Tibial nerve (tissue), 4 donors: ENCODE measurements around the gene DEUP1. TPM values are rescaled to one million over a fixed set of nuclear protein-coding genes. Genes with fewer than 3 reads are reported as not detected.
A peak's percentile ranks its signal among the peaks of the same experiment; 100 is the strongest.

Source experiments
- DNase-seq, 2 donors: peaks; one replicate each; pipeline ENCODE4 v3.0.0-alpha.2; 2019; ENCODE audit warnings: low spot score in 2 of 2
- H3K27ac ChIP-seq, 4 donors: fragments of 200-600 bp; sonication (generic) in 3 of 4; one replicate each; pipeline ENCODE4 v1.5.1; 2017 to 2019; ENCODE audit warnings: mild to moderate bottlenecking in 1 of 4
- H3K27me3 ChIP-seq, 2 donors: fragments of 200-600 bp; sonication (generic) in 1 of 2; one replicate each; pipeline versions ENCODE4 v1.5.1 to v1.6.0; 2017 to 2019
- H3K36me3 ChIP-seq, 3 donors: fragments of 200-600 bp; sonication (generic); one replicate each; pipeline ENCODE4 v1.5.1; 2018 to 2019
- H3K4me1 ChIP-seq, 4 donors: fragments of 200-600 bp; sonication (generic) in 3 of 4; one replicate each; pipeline ENCODE4 v1.5.1; 2017 to 2019
- H3K4me3 ChIP-seq, 4 donors: fragments of 200-600 bp; sonication (generic) in 3 of 4; one replicate each; pipeline ENCODE4 v1.5.1; 2017 to 2019; ENCODE audit warnings: mild to moderate bottlenecking in 1 of 4, moderate library complexity in 1 of 4
- H3K9me3 ChIP-seq, 4 donors: fragments of 200-600 bp; sonication (generic) in 3 of 4; one replicate each; pipeline ENCODE4 v1.5.1; 2017 to 2019
- EP300 ChIP-seq, 2 donors: sonication (generic); formaldehyde crosslinking; IDR thresholded peaks; one replicate each; pipeline ENCODE4 v1.6.1; 2017; ENCODE audit warnings: antibody characterized with exemption in 2 of 2, mild to moderate bottlenecking in 1 of 2
- POLR2A ChIP-seq, 2 donors: fragments of 450-650 bp; IDR thresholded peaks; one replicate each; pipeline ENCODE4 v1.6.1; 2017; ENCODE audit warnings: antibody characterized with exemption in 2 of 2, mild to moderate bottlenecking in 2 of 2, moderate library complexity in 2 of 2
- WGBS, 2 donors: methylation state at CpG; one replicate each; pipeline ENCODE4 v1.1.5; 2018; 5-methylcytosine and 5-hydroxymethylcytosine counted together
- total RNA-seq, 4 donors: library from RNA; depleted of rRNA; stranded (reverse); fragments of >200 nt; gene quantifications; one replicate each; pipeline ENCODE4 v1.1.0, GENCODE V29; 2016
- TF ChIP-seq, protein P1 (sequence below), 5 experiments: fragments of 200-600 bp in 3 of 5; fragments of 450-650 bp in 2 of 5; sonication (generic) in 3 of 5; IDR thresholded peaks; one replicate each; pipeline ENCODE4 v1.5.1; 2016 to 2019; ENCODE audit warnings: antibody characterized with exemption in 5 of 5, mild to moderate bottlenecking in 3 of 5, moderate library complexity in 2 of 5

DEUP1 gene
- total RNA-seq, 4 donors from 2014 or later = 0.84 TPM; not detected in 3

DNA sequence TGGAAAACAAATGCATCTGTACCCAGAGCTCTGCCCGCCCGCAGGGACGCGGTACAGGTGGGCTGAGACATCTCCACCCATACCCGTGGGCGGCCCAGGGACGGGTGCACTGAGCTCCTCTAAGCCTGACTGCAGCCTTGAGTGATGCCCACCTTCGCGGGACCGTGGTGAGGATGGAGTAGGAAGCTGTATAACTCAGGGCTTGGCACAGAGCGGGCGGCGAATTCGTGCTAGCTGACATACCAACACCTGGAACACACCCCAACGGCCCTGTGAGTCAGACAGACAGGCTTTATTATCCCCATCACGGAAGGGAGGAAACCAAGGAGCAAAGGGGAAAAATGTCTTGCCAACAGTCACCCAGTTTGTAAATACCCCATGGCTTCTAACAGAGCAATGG, 150.7 kb downstream of the DEUP1 start:
- Histone ChIP-seq H3K27me3 (no peaks in the 10 kb centered on the region), H3K9me3 (no peaks in the 10 kb centered on the region), H3K4me3 (no peak overlapping the region), H3K4me1 (peaks cover 0 to 15% (median 0%) of the 10 kb centered on the region in 4 donors), H3K36me3 (peaks cover 0 to 8% (median 0%) of the 10 kb centered on the region in 3 donors), H3K27ac (peak overlapping the region in 2 of 4 donors; percentile 66 to 69)
- 84 to 92% methylated on average over 16 of the region's 16 CpGs for WGBS, 2 donors
- DNase-seq = no peak
- TF ChIP-seq, protein P1, sequence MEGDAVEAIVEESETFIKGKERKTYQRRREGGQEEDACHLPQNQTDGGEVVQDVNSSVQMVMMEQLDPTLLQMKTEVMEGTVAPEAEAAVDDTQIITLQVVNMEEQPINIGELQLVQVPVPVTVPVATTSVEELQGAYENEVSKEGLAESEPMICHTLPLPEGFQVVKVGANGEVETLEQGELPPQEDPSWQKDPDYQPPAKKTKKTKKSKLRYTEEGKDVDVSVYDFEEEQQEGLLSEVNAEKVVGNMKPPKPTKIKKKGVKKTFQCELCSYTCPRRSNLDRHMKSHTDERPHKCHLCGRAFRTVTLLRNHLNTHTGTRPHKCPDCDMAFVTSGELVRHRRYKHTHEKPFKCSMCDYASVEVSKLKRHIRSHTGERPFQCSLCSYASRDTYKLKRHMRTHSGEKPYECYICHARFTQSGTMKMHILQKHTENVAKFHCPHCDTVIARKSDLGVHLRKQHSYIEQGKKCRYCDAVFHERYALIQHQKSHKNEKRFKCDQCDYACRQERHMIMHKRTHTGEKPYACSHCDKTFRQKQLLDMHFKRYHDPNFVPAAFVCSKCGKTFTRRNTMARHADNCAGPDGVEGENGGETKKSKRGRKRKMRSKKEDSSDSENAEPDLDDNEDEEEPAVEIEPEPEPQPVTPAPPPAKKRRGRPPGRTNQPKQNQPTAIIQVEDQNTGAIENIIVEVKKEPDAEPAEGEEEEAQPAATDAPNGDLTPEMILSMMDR (IDR thresholded peaks at IDR 0.05) = no peak
- no peak for TF ChIP-seq EP300 (IDR thresholded peaks at IDR 0.05)
- no peak for TF ChIP-seq POLR2A (IDR thresholded peaks at IDR 0.05)

DNA sequence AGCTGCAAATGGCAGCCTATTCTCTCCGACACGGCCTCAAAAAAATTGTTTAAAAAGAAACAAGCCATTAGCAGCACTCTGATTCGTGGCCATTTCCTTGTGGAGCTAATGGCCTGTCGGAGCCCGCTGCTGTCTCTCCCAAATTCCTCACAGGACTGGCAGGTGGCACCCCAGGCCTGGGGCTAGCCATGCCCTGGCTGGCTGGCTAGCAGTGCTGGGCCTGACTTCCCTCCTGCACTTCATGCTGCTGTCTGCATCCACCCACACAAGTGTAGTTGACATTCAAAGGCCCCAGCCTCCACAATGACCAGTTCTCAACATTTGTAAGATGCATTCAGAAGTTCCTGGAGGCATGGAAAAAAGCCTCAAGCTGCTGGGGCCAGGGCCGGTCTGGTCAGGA, 151.2 kb downstream of the DEUP1 start:
- Histone ChIP-seq H3K9me3 (no peaks in the 10 kb centered on the region), H3K36me3 (peaks cover 0 to 5% (median 0%) of the 10 kb centered on the region in 3 donors), H3K27ac (peak overlapping the region in 2 of 4 donors; percentile 66 to 69), H3K4me3 (no peak overlapping the region), H3K4me1 (peaks cover 0 to 15% (median 0%) of the 10 kb centered on the region in 4 donors), H3K27me3 (no peaks in the 10 kb centered on the region)
- 77 to 78% methylated on average over 6 of the region's 6 CpGs for WGBS, 2 donors
- TF ChIP-seq POLR2A (IDR thresholded peaks at IDR 0.05) = no peak
- peak in 1 of 2 donors; percentile 47 for TF ChIP-seq EP300 (IDR thresholded peaks at IDR 0.05)
- DNase-seq = no peak

DNA sequence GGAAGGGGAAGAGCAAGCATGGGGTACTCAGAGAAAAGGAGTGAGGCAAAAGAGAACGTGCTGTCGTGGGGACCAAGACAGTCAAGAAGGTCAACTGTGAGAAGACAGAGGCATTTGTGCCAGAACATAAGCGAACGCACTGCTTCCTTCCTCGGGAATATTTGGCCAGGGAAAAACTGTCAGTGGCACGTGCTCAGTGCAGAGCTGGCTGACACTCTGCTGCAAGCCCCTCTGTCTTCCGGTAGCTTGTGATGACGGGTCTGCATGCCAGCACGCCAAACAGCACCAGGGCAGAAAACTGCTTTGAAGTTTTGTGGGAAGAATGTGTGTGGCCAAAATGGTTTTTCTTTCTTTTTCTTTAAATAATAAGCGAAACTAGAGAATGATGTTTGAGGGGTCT, 152.0 kb downstream of the DEUP1 start:
- Histone ChIP-seq H3K4me1 (peaks cover 0 to 21% (median 0%) of the 10 kb centered on the region in 4 donors), H3K4me3 (no peak overlapping the region), H3K9me3 (no peaks in the 10 kb centered on the region), H3K36me3 (peaks cover 0 to 4% (median 0%) of the 10 kb centered on the region in 3 donors), H3K27me3 (no peaks in the 10 kb centered on the region), H3K27ac (peak overlapping the region in 2 of 4 donors; percentile 66 to 67)
- no peak for DNase-seq
- WGBS, 2 donors = 47 to 65% methylated on average over 10 of the region's 10 CpGs
- TF ChIP-seq POLR2A (IDR thresholded peaks at IDR 0.05) (no peak), EP300 (IDR thresholded peaks at IDR 0.05) (no peak)
- TF ChIP-seq, protein P1 (IDR thresholded peaks at IDR 0.05) = no peak

DNA sequence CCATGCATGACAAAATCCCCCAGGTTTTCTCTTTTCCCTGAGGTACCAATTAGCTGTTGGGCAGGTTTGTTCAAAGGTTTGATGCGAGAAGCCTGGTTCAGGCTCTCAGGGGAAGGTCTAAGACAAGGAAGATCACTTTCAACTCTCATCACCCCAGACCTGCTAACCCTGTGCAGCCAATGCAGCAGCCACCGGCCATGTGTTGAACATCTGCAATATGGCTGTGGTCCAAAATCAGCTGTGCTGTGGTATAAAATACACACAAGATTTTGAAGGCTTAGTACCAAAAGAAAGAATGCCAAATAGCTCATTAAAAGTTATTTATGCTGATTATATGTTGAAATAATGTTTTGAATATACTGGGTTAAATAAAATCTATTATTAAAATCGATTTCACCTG, 154.2 kb downstream of the DEUP1 start:
- Histone ChIP-seq H3K4me3 (no peak overlapping the region), H3K27ac (no peak overlapping the region), H3K4me1 (peaks cover 0 to 15% (median 0%) of the 10 kb centered on the region in 4 donors), H3K27me3 (no peaks in the 10 kb centered on the region), H3K9me3 (no peaks in the 10 kb centered on the region), H3K36me3 (no peaks in the 10 kb centered on the region)
- WGBS, 2 donors = 53 to 56% methylated on average over 3 of the region's 3 CpGs
- DNase-seq = no peak
- TF ChIP-seq, protein P1 (IDR thresholded peaks at IDR 0.05) = no peak
- TF ChIP-seq EP300 (IDR thresholded peaks at IDR 0.05) (no peak), POLR2A (IDR thresholded peaks at IDR 0.05) (no peak)

DNA sequence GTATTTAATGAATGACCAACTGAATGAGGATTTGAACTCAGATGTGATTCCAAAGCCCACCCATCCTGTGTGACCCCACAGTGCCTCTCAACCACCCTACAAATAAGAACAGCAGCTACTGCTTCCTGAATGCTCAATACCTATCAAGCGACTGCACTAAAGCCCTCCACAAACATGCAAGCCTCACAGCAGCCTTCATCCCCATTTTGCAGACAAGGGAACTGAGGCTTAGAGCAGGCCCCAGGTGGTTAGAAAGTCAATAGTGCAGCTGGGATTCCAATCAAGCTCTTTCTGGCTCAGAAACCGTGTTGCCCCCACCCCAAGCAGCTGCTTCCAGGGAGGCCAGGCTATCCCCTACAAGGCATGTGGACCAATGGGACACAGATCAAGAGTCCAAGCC, 155.4 kb downstream of the DEUP1 start:
- Histone ChIP-seq H3K27ac (no peak overlapping the region), H3K4me3 (no peak overlapping the region), H3K9me3 (no peaks in the 10 kb centered on the region), H3K27me3 (no peaks in the 10 kb centered on the region), H3K36me3 (no peaks in the 10 kb centered on the region), H3K4me1 (peaks cover 0 to 15% (median 0%) of the 10 kb centered on the region in 4 donors)
- DNase-seq = no peak
- 85 to 100% methylated on average over 2 of the region's 2 CpGs for whole genome bisulfite sequencing, 2 donors
- TF ChIP-seq POLR2A (IDR thresholded peaks at IDR 0.05) (no peak), EP300 (IDR thresholded peaks at IDR 0.05) (no peak)
- TF ChIP-seq, protein P1 (IDR thresholded peaks at IDR 0.05) = no peak
